SKM-1 treated with dmso at 0.1 percent for 144 hours (cell line): ENCODE data around the gene GLI2.

Source experiments
- DNase-seq: peaks from one replicate; lab custom pipeline; 2025; ENCODE audit not compliant: unreplicated experiment; lab: John Stamatoyannopoulos, UW

GLI2 gene

GRCh38 chr2:120712180-120712681 is 23.4 kb upstream of the GLI2 start:
- no peak for DNase-seq

- DNase-seq, result no peak
These were observed 20.3 kb upstream of the GLI2 start for GRCh38 chr2:120715353-120715752.

DNA sequence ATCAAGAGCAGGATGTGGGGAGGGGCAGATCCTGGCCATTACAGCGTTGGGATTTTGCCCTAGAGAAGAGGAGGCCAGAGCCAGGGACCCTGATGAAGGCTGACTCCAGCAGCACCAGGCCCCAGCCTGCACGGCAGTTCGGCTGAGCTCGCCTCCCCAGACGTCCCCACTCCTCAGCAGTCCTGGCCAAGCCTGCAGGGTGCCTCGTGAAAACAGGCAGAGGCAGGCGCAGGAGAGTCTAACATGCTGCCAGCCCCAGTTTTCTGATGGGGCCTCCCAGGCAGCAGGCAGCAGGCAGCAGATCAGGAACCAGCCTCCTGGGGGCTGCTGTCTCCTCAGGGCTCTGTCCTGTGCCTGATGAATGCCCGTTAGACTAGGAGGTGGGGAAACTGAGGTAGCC is 19.7 kb upstream of the GLI2 start:
- no peak for DNase-seq

DNA sequence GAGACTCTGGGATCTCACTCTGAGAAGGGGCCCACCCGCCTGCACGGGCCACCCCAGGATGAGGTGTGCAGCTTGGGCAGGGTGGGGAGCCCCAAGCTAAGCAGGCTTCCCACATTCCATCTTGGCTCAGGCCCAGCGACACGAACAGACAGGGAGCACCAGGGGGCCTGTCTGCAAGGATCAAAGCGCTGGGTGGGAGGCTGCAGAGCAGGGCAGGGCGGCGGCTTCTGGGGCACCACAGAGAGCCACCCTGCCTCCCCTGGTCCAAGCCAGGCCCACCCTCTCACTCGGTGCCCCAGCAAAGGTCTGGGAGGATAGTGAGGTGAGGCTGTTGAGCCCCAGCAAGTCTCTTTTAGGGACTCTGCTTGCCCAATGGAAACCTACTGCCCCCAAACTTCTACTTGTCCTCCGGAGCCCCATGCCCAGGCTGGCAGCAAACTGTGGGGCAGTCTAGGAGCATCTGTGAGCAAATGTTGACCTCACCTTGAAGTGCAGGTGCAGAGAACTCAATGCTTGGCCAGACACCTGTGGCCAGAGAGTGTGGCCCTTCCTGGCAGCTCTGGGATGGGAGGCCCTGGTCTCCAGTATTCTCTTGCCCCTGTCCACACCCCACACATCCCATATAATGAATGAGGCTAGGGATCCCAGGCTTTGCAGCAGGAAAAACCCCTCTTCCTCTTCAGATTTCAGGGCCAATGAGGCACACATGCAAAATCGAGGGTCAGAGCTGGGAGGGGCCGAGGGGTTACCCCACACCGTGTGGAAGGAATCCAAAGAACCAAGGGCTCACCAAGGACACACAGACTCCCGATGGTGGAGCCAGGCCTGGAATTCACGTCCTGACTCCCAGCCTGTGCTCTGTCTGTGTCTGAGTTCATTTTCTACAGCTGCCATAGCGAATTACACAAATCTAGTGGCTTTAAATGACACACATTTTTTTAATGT is 18.8 kb upstream of the GLI2 start:
- DNase-seq, result no peak

DNA sequence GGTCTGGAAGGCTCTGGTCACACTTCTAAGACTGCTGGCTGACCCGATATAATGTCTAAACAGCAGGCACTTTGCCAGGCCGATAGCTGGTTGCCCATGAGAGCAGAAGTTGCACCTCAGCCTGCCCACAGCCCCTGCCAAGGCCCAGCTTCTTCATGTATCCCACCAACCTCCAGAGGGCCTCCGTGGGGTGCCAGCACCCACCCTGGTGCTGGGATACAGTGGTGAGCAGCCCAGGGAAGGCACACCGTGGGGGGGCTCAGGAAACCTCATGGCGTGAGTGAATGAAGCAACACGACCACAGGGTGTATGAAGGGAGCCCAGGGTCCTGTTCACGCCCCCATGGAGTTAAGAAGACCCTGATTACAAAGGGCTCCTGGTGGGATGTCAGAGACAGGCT is 16.2 kb upstream of the GLI2 start:
- no peak for DNase-seq

- no peak for DNase-seq
These were observed 15.4 kb upstream of the GLI2 start for GRCh38 chr2:120720231-120720630.

DNA sequence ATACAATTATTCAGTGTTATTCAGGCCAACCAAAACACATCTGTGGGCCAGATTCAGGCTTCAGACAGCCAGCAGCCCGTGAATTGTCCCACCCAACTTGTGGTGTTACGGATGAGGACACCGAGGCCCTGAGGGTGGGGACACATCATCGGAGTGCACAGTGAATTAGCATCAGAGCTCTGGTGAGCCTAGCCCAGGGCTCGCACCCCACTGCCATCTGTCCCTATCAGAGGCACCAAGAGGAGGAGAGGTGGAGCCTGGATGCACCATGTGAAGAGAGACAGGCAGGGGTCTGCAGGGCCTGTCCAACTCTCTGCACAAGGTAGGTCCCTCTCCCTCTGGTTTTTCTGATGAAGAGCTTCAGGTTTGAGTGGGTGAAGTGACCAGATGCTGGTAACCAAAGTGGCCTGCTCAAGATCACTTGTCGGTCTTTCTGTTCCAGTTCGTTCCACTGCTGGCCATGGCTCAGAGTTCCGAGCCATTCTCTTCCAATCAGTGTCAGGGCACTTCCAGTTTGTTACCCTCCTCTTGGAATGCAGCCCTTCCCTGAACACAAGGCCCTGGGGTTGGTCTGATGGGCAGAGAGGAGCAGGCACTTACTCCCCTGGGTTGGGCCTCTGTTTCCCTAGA is 14.8 kb upstream of the GLI2 start:
- no peak for DNase-seq

DNA sequence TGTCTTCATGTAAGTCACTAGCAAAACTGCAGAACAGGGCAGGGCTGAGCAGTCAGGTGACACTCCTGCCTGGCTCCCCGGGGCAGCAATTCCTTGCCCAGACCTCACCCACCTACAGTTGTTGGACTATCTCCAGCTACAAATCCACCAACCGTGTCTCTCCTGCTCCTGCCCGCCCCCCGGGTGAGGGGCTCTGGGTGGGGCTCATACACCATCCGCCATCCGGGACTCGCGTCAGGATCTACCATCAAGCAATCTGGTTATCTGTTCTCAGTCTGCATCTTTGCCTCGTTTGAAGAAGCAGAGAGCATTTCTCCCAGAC is 13.5 kb upstream of the GLI2 start:
- no peak for DNase-seq

DNA sequence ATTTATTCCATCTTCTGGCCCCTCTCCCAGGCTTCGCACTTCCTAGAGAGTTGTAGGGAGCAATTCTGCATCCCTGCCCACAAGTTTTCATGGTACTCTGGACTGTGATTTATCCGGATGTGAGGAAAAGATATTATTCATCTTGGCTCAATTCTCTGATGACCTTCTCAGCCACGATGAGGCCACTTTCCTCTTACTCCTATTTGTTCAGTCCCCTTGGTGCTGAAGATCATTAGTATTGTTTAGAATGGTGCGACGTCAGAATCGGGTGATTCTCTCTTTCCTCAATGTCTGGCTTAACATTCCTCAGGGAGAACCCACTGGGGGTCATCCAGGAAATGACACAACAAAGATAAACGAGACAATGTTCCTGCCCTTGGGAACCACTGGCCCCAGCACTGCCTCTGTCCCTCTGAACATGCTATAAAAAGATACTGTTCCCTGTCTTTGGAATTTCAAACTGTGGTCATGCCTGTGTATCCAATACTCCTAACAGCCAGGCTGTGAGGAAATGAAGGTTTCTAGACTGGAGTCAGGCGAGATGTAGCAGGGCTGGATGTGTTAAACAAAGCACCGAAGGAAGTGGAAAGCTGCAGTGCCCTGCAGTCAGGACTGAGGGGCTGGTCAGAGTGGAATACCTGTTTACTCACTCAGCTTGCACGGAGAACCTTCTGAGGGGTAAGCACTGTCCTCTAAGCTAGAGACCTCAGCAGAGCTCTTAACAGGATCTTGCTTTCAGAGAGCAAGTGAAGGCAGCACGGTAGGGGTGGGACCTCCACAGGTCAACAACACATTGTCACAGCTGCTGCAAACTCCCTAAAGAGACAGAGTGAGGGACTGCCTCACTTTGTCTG is 12.9 kb upstream of the GLI2 start:
- DNase-seq, result no peak

DNA sequence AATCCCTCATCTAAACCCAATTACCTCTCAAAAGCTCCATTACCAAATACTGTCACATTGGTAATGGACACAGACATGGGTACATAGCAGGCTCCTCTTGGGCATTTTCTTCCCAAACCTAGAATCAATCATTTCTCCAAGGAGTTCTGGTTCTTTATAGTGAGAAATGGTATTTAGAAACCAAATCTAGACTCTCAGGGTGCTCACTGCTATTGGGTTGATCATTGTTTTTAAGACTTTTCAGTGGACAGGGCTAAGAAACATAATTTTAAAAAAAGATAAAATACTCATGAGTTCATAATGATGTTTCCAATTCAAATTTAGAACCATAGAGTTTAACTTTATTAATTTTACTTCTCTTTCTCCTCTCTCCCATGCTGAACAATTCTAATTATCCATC is 9.4 kb upstream of the GLI2 start:
- no peak for DNase-seq

DNA sequence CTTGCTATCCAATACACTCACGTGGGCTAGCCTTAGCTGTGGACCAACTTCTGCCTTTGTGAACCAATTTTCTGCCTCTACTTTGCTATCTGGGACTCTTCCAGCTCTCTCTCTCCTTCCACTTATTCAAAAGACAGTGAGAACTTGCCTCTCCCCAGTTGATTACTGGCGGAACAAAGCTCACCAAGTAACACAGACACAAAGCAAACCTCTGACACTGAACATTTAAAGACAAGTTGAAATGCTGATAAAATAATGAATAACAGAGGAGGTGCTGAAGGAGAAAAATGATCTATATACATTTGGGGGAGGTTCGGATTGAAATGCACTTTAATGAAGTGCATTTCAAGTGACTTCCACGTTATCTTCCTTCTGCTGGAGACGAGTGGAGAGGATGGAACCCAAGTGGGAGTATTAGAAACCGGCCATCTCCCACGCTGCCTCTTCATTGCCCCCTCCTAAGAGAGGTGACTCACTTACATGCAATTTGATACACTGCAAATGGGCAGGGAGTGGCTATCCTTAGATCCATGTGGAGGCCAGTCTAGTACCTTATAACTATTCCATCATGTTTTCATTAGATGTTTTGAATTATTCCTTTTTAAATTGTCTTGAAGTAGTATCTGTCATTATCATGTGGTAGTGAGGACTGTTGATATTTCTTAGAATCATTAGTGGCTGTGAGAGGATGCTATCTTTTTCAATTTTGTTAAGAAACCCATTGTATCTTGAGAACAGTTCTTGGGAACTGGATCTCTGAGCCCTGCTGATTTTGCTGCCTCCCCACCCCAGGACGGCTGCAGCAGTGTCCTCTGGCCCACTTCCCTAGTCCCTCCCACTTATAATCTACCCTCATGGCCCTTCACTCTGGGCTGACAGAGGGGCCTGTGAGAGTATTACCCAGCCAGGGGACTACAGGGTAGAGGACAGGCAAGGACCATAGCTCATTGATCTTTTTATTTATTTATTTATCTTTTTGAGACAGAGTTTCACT is 6.0 kb upstream of the GLI2 start:
- no peak for DNase-seq

DNA sequence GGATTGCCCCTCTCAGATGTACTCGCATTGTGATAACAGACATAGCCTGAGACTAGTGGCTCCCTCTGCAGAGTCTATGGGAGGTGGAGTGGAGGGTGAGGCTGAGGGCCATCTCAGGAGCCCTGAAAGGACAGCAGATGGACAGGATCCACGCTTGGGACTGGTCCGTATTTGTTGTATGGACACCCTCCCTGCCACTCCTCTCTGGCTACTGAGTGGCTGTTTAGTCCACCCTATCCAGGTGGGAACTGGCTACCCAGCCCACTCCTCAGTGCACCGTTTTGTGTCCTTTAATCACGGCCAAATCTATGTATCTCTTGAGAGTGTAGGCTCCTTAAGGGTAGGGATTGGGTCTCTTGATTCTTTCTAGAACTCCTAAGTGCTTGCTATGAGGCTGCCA is 4.5 kb upstream of the GLI2 start:
- DNase-seq, result no peak

DNA sequence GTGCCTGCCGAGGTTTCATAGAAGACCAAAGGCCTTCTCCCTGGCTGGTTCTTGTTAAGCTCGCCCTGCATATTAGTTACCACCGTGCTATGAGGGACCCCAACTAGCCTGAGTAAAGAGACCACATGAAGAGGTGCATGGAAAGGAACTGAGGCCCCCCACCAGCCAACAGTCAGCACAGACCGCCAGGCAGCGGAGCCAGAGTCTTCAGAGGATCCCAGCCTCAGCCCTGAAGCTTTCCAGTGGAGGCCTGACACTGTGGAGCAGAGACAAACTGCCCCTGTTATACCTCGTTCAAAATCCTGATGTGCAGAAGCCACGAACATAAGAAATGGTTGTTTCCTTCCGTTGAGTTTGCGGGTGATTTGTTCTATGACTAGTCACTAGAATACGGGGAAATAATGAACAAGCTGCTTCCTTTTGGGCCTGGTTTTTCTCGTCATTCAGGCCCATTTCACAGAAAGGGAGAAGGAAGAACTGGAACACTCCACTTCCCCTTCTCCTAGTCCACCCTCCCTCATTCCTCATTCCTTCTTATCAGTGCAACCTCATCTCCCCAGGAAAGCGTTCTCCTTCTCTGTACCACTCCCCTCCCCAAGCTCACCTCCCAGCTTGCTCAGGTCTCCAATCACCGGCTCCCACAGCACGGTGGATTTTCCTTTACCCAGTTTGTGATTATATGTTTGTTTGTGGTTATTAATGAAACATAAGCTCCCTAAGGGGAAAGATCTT is 3.0 kb upstream of the GLI2 start:
- no peak for DNase-seq

- no peak for DNase-seq
These were observed 2.3 kb upstream of the GLI2 start for GRCh38 chr2:120733238-120733932.

DNA sequence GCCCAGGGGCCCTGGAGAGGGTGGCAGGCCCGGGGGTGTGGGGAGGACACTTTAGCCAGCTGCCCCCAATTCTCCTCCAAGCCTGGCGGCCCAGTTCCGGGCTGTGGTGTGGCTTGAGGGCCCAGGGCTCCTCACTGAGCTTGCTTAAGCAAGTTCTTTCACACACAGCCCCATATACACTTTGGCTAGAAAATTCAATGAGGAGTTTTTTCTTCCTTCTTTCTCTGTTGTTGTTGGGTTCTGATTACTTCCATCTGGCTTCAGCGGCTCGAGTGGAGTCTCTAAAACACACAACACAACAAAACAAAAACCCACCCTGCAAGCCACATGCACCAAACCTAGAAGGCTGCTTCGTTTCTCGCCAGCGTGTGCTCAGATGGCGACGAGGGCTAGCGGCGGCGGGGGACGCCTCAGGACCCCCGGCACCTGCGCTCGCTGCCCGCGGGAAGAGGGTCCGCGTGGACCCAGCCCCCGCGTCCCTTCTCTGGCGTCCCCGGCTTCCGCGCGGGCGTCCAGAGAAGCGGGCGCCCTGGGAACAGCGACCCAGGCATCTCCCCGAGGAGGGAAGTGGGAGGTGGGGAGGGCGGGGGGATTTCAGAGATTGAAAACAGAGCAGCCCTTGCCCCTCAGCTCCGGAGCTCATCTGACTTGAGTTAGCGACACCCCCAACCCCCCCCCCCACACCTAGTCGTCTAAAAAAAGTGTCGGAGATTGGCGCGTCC is 577 bp upstream of the GLI2 start:
- DNase-seq, result no peak

DNA sequence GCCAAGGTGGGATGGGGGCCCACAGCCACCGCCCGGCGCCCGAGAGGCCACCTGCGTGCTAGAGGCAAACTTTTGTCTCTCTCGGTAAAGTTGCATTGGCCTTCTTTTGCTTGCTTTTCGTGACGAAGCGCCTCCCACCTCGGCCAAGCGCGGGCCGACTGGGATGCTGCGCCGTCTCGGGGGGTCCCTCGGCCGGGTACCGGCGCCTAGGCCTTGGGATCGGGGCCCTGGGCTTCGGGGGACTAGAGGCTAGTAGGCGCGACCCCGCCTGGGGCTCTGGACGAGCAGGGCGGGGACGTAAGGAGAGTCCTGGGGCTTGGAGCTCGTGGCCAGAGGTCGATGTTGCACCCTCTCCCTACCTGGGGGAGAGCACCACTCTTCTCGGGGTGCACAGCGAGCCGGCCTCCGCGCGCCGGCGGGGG is 545 bp downstream of the GLI2 start:
- DNase-seq, result no peak

DNA sequence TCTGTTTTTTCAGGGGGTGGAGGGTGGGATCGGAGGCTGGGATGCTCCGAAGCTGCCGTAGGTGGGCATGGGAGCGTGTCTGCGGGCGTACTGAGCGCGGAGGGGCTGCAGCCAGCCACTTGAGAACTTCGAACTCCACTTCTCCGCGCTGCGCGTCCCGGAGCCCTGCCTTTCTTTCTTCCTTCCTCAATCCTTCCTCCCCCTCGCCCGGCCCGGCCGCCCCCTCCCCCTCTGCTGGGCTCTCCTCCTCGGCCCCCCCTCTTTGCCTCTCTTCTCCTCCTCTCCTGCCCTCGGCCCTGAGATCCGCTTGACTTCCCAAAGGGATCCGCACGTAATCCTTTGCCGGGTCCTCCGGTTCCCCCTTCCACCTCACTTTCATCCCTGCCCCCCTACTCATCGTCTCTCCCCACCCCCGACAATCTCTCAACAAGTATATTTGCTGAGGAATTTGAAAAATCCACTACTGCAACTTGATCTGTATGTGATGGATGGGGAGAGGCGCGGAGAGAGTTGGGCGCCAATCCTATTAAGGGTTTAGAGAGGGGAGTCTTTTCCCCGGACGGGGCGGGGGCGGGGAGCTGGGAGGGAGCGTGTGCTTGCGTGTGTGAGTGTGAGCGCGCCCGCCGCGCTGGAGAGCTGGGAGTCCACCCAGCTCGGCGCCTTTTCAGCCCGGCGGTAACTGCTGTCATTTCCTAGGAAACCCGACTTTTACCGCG is 1.1 kb downstream of the GLI2 start:
- no peak for DNase-seq
